Neural cell (in vitro differentiated cells): Measurements from ENCODE around the gene DIDO1. TPM values are rescaled to one million over a fixed set of nuclear protein-coding genes. Genes with fewer than 3 reads are reported as not detected.

ENCODE experiments used
- H2AFZ ChIP-seq: fragments of 200-600, 300-800 bp; sonication (generic), shearing (Covaris generic); 2 replicates; pipeline ENCODE4 v1.6.0; 2014; ENCODE audit warnings: low read depth, mild to moderate bottlenecking, antibody characterized with exemption, low read length, moderate library complexity
- H3F3A ChIP-seq: fragments of 200-600 bp; shearing (Covaris generic); 2 replicates; pipeline ENCODE4 v1.6.1; 2016; ENCODE audit warnings: mild to moderate bottlenecking, moderate library complexity, mixed read lengths, antibody characterized with exemption, low read length; ENCODE audit not compliant: insufficient read depth, poor library complexity, severe bottlenecking
- H3K27ac ChIP-seq: fragments of 200-600, 300-800 bp; sonication (generic), shearing (Covaris generic); 2 replicates; pipeline ENCODE4 v1.5.1; 2014; ENCODE audit warnings: mild to moderate bottlenecking, low read length, moderate library complexity
- H3K27me3 ChIP-seq: fragments of 300-800, 200-600 bp; sonication (generic), shearing (Covaris generic); 2 replicates; pipeline ENCODE4 v1.6.0; 2014; ENCODE audit warnings: mild to moderate bottlenecking, low read depth, low read length, moderate library complexity; ENCODE audit not compliant: insufficient read depth
- H3K36me3 ChIP-seq: fragments of 300-800, 200-600 bp; sonication (generic), shearing (Covaris generic); 2 replicates; pipeline ENCODE4 v1.5.1; 2014; ENCODE audit warnings: mild to moderate bottlenecking, antibody characterized with exemption, low read length, moderate library complexity; ENCODE audit not compliant: insufficient read depth
- H3K4me2 ChIP-seq: fragments of 300-800, 200-600 bp; sonication (generic), shearing (Covaris generic); 2 replicates; pipeline ENCODE4 v1.6.0; 2014; ENCODE audit warnings: mild to moderate bottlenecking, low read length
- H3K4me3 ChIP-seq: fragments of 300-800, 200-600 bp; sonication (generic), shearing (Covaris generic); 2 replicates; pipeline ENCODE4 v1.5.1; 2014; ENCODE audit warnings: mild to moderate bottlenecking, low read length, moderate library complexity
- H3K79me2 ChIP-seq: fragments of 200-600 bp; shearing (Covaris generic); replicated peaks from 2 replicates; pipeline ENCODE4 v1.6.0; 2014; ENCODE audit warnings: mild to moderate bottlenecking, low read length, moderate library complexity; ENCODE audit not compliant: insufficient read depth
- H3K9ac ChIP-seq: fragments of 300-800, 200-600 bp; sonication (generic), shearing (Covaris generic); 2 replicates; pipeline ENCODE4 v1.6.1; 2016; ENCODE audit warnings: mild to moderate bottlenecking, low read length, mixed read lengths
- H3K9me2 ChIP-seq: fragments of 200-600 bp; shearing (Covaris generic); 2 replicates; pipeline ENCODE4 v1.6.1; 2016; ENCODE audit warnings: mild to moderate bottlenecking, low read length, mixed read lengths; ENCODE audit not compliant: insufficient read depth
- H3K9me3 ChIP-seq: fragments of 200-600, 300-800 bp; sonication (generic), shearing (Covaris generic); 2 replicates; pipeline ENCODE4 v1.6.1; 2016; ENCODE audit warnings: mild to moderate bottlenecking, mixed run types, low read length, moderate library complexity, mixed read lengths
- H4K20me1 ChIP-seq: fragments of 200-600 bp; shearing (Covaris generic); 2 replicates; pipeline ENCODE4 v1.6.1; 2016; ENCODE audit warnings: mild to moderate bottlenecking, mixed run types; ENCODE audit not compliant: insufficient read depth
- EP300 ChIP-seq: fragments of 450-650 bp; conservative IDR thresholded peaks from 2 replicates; pipeline ENCODE4 v1.6.1; 2014; ENCODE audit warnings: antibody characterized with exemption, mild to moderate bottlenecking, moderate library complexity; ENCODE audit not compliant: poor library complexity, severe bottlenecking
- EZH2 ChIP-seq: fragments of 200-600, 300-800 bp; shearing (Covaris generic), sonication (generic); IDR thresholded peaks from 2 replicates; pipeline ENCODE4 v1.6.1; 2014; ENCODE audit warnings: antibody characterized with exemption, low read length, borderline replicate concordance, mild to moderate bottlenecking; ENCODE audit not compliant: insufficient read depth, poor library complexity, severe bottlenecking
- MXI1 ChIP-seq: fragments of 450-650 bp; conservative IDR thresholded peaks from 2 replicates; pipeline ENCODE4 v1.6.1; 2014; ENCODE audit warnings: antibody characterized with exemption, mild to moderate bottlenecking; ENCODE audit not compliant: poor library complexity, severe bottlenecking
- POLR2AphosphoS5 ChIP-seq: IDR thresholded peaks from 2 replicates; pipeline ENCODE4 v1.6.1; 2012
- RAD21 ChIP-seq: fragments of 450-650 bp; conservative IDR thresholded peaks from 2 replicates; pipeline ENCODE4 v1.6.1; 2014; ENCODE audit warnings: antibody characterized with exemption, mild to moderate bottlenecking, moderate library complexity
- SMC3 ChIP-seq: fragments of 450-650 bp; conservative IDR thresholded peaks from 2 replicates; pipeline ENCODE4 v1.6.1; 2014; ENCODE audit warnings: antibody characterized with exemption, mild to moderate bottlenecking, moderate library complexity; ENCODE audit not compliant: poor library complexity
- TAF1 ChIP-seq: IDR thresholded peaks from 2 replicates; pipeline ENCODE4 v1.6.1; 2012; ENCODE audit warnings: low read depth
- polyA plus RNA-seq: library from polyadenylated mRNA; depleted of rRNA; stranded (reverse); fragments of >200 nt; gene quantifications from 2 replicates; pipeline ENCODE4 v1.2.3, GENCODE V29; 2014
- TF ChIP-seq, protein P1 (sequence below): fragments of 450-650 bp; IDR thresholded peaks from 2 replicates; pipeline ENCODE4 v1.5.1; 2014; ENCODE audit warnings: antibody characterized with exemption, mild to moderate bottlenecking, moderate library complexity; ENCODE audit not compliant: poor library complexity, severe bottlenecking
- TF ChIP-seq, protein P2 (sequence below): IDR thresholded peaks from 2 replicates; pipeline ENCODE4 v1.6.1; 2012; ENCODE audit warnings: borderline replicate concordance

Gene DIDO1
- polyA plus RNA-seq, 1 donor from 2014 or later = 42.8 TPM

DNA sequence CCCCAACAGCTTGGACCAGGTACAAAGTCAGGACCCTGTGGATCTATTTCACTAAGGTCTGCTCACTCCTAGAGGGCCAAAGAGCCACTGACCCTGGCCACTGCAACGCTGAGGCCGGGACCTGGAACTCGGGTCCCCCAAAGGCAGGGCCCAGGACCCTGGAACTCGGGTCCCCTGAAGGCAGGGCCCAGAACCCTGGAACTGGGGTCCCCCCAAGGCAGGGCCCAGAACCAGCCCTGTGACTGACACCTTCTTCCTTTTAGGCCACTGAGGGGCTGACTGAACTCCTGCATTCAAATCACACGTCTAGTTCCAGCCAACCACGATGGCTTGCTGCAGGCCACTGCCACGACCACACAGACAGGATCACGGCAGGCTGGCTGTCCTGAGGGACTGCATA is 74.1 kb downstream of the DIDO1 start:
- Histone ChIP-seq H3K4me2 (no peak overlapping the region), H3K27ac (no peak overlapping the region), H4K20me1 (no peaks in the 10 kb centered on the region), H3K36me3 (no peaks in the 10 kb centered on the region), H3K9ac (no peak overlapping the region), H3K4me3 (no peak overlapping the region), H3K9me3 (no peaks in the 10 kb centered on the region), H3K27me3 (no peaks in the 10 kb centered on the region), H3F3A (no peaks in the 10 kb centered on the region), H2AFZ (no peak overlapping the region), H3K9me2 (no peaks in the 10 kb centered on the region), H3K79me2 (no peaks in the 10 kb centered on the region)
- TF ChIP-seq, protein P1, sequence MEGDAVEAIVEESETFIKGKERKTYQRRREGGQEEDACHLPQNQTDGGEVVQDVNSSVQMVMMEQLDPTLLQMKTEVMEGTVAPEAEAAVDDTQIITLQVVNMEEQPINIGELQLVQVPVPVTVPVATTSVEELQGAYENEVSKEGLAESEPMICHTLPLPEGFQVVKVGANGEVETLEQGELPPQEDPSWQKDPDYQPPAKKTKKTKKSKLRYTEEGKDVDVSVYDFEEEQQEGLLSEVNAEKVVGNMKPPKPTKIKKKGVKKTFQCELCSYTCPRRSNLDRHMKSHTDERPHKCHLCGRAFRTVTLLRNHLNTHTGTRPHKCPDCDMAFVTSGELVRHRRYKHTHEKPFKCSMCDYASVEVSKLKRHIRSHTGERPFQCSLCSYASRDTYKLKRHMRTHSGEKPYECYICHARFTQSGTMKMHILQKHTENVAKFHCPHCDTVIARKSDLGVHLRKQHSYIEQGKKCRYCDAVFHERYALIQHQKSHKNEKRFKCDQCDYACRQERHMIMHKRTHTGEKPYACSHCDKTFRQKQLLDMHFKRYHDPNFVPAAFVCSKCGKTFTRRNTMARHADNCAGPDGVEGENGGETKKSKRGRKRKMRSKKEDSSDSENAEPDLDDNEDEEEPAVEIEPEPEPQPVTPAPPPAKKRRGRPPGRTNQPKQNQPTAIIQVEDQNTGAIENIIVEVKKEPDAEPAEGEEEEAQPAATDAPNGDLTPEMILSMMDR = no peak
- TF ChIP-seq EZH2 (no peak), EP300 (no peak), TAF1 (no peak), MXI1 (no peak), POLR2AphosphoS5 (no peak), SMC3 (no peak), RAD21 (no peak)
- TF ChIP-seq, protein P2, sequence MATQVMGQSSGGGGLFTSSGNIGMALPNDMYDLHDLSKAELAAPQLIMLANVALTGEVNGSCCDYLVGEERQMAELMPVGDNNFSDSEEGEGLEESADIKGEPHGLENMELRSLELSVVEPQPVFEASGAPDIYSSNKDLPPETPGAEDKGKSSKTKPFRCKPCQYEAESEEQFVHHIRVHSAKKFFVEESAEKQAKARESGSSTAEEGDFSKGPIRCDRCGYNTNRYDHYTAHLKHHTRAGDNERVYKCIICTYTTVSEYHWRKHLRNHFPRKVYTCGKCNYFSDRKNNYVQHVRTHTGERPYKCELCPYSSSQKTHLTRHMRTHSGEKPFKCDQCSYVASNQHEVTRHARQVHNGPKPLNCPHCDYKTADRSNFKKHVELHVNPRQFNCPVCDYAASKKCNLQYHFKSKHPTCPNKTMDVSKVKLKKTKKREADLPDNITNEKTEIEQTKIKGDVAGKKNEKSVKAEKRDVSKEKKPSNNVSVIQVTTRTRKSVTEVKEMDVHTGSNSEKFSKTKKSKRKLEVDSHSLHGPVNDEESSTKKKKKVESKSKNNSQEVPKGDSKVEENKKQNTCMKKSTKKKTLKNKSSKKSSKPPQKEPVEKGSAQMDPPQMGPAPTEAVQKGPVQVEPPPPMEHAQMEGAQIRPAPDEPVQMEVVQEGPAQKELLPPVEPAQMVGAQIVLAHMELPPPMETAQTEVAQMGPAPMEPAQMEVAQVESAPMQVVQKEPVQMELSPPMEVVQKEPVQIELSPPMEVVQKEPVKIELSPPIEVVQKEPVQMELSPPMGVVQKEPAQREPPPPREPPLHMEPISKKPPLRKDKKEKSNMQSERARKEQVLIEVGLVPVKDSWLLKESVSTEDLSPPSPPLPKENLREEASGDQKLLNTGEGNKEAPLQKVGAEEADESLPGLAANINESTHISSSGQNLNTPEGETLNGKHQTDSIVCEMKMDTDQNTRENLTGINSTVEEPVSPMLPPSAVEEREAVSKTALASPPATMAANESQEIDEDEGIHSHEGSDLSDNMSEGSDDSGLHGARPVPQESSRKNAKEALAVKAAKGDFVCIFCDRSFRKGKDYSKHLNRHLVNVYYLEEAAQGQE = no peak

DNA sequence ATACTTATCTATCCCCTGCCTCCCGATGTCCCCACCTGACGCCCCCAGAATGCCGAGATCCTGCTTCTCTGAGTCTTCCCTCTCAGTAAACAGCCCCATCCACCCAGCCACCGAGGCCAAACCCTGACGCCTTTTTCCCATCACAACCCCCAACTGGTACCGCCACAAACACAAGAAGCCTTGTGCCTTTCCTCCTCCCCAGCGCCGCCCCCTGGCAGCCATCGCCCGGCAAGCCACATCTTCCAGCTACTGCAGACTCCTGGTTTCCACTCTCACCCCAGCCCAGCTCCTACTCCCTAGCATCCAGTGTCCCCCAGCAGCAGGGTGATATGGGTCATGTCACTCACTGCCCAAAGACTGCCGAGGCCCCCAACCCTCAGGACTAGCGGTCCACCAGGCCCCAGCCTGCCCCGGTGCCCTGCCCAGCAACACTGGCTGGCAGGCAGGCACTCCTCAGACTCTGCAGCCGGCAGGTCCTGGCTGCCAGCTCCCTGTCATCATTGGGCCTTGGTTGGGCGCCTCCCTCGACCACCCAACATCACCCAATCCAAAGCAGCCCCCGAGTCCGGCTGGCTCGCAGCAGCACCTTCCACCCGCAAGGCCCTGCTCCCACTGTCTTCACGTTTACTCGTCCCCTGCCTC is 75.9 kb downstream of the DIDO1 start:
- no peaks in the 10 kb centered on the region for H3K36me3 ChIP-seq
- no peaks in the 10 kb centered on the region for H3K79me2 ChIP-seq
- no peak overlapping the region for H3K27ac ChIP-seq
- no peak overlapping the region for H3K4me2 ChIP-seq
- TF ChIP-seq, protein P1 = no peak
- no peak for TF ChIP-seq POLR2AphosphoS5
- no peak for TF ChIP-seq EZH2
- TF ChIP-seq, protein P2 = no peak
- TF ChIP-seq RAD21 = no peak
- no peak for TF ChIP-seq SMC3
- no peak for TF ChIP-seq EP300
- no peak overlapping the region for H3K4me3 ChIP-seq
- H3K9me3 ChIP-seq = no peaks in the 10 kb centered on the region
- no peaks in the 10 kb centered on the region for H3K9me2 ChIP-seq
- no peak overlapping the region for H2AFZ ChIP-seq
- no peaks in the 10 kb centered on the region for H4K20me1 ChIP-seq
- H3F3A ChIP-seq = no peaks in the 10 kb centered on the region
- H3K9ac ChIP-seq = no peak overlapping the region
- no peaks in the 10 kb centered on the region for H3K27me3 ChIP-seq
